K562 (cell line): Measurements from ENCODE around the gene COX10.
"Not testable (repeated sequence)": the region's sequence is repeated elsewhere in the genome, so short reads cannot be mapped to it uniquely, and the experiment has no call there.

Source experiments
- BHLHE40 ChIP-seq: IDR thresholded peaks from 2 replicates; pipeline ENCODE4 v1.6.1; 2011; ENCODE audit warnings: low read length, improper control_type of control experiment
- BRCA1 ChIP-seq, 2 experiments: fragments of 450-650 bp in 1 of 2; sonication (generic) in 1 of 2; formaldehyde crosslinking in 1 of 2; IDR thresholded peaks; 2 replicates each; pipeline versions ENCODE4 v1.5.0 to v1.6.1; 2017 to 2020; ENCODE audit warnings: mild to moderate bottlenecking in 1 of 2, missing genetic modification reagents in 1 of 2
- CBFA2T2 ChIP-seq: fragments of 450-650 bp; conservative IDR thresholded peaks from 2 replicates; pipeline ENCODE4 v1.6.1; 2017; ENCODE audit warnings: mild to moderate bottlenecking
- CEBPZ ChIP-seq: fragments of 150-350 bp; IDR thresholded peaks from 2 replicates; pipeline ENCODE4 v1.6.1; 2014; ENCODE audit warnings: low read depth, mild to moderate bottlenecking, low read length, borderline replicate concordance
- CTCF ChIP-seq, 3 experiments: IDR thresholded peaks in 2 of 3; conservative IDR thresholded peaks in 1 of 3; 2 replicates each; pipeline ENCODE4 v1.5.1; 2011 to 2012; ENCODE audit warnings: low read length in 3 of 3, mild to moderate bottlenecking in 3 of 3, control low read depth in 2 of 3, improper control_type of control experiment in 1 of 3, inconsistent platforms in 1 of 3, low read depth in 1 of 3, mixed read lengths in 1 of 3, moderate library complexity in 1 of 3; ENCODE audit not compliant: insufficient read depth in 2 of 3
- EP300 ChIP-seq: IDR thresholded peaks from 2 replicates; pipeline ENCODE4 v1.6.1; 2012; ENCODE audit warnings: low read length, improper control_type of control experiment
- ETS2 ChIP-seq: IDR thresholded peaks from 2 replicates; pipeline ENCODE4 v1.6.1; 2016; ENCODE audit warnings: borderline replicate concordance, missing genetic modification characterization, mild to moderate bottlenecking, moderate library complexity, missing compliant biosample characterization; ENCODE audit not compliant: poor library complexity, severe bottlenecking
- FOS ChIP-seq: IDR thresholded peaks from 3 replicates; pipeline ENCODE4 v1.6.1; 2011; ENCODE audit not compliant: insufficient read length; ENCODE audit errors: extremely low read depth
- MBD2 ChIP-seq: sonication (generic); IDR thresholded peaks from 2 replicates; pipeline ENCODE4 v1.6.1; 2016; ENCODE audit warnings: low read depth, borderline replicate concordance
- NFE2L1 ChIP-seq: fragments of 450-650 bp; IDR thresholded peaks from 2 replicates; pipeline ENCODE4 v1.6.1; 2016; ENCODE audit warnings: missing genetic modification characterization, low read depth, mild to moderate bottlenecking, missing compliant biosample characterization, moderate library complexity, borderline replicate concordance
- PCBP1 ChIP-seq: fragments of 200-400 bp; formaldehyde crosslinking; IDR thresholded peaks from 2 replicates; pipeline ENCODE4 v1.6.1; 2018; ENCODE audit warnings: mild to moderate bottlenecking, low read depth, low read length; ENCODE audit not compliant: poor library complexity, severe bottlenecking
- YY1 ChIP-seq, 3 experiments: IDR thresholded peaks; 2 replicates each; pipeline ENCODE4 v1.6.1; 2011; ENCODE audit warnings: low read length in 2 of 3, mild to moderate bottlenecking in 2 of 3, moderate library complexity in 2 of 3, borderline replicate concordance in 1 of 3, control low read depth in 1 of 3, low read depth in 1 of 3; ENCODE audit not compliant: insufficient read depth in 3 of 3, insufficient replicate concordance in 2 of 3, control insufficient read depth in 1 of 3, insufficient read length in 1 of 3; ENCODE audit errors: extremely low read depth in 1 of 3
- ZNF311 ChIP-seq: fragments of 250-450 bp; sonication (Bioruptor Pico); IDR thresholded peaks from 2 replicates; pipeline ENCODE4 v1.4.0; 2020; ENCODE audit warnings: mild to moderate bottlenecking, moderate library complexity
- ZNF507 ChIP-seq: conservative IDR thresholded peaks from 2 replicates; pipeline ENCODE4 v1.6.1; 2017; ENCODE audit warnings: missing genetic modification characterization, missing compliant biosample characterization

- TF ChIP-seq MBD2; BRCA1 (IDR thresholded peaks at IDR 0.05); BRCA1 (CRISPR knock-in tag; IDR thresholded peaks at IDR 0.05); ZNF311 (CRISPR knock-in tag); FOS; EP300; CBFA2T2; YY1 (IDR thresholded peaks at IDR 0.05; ENCODE audit: borderline replicate concordance in 1 of 3, control insufficient read depth in 1 of 3, extremely low read depth in 1 of 3, insufficient read depth in 3 of 3, insufficient read length in 1 of 3, insufficient replicate concordance in 2 of 3, low read depth in 1 of 3, low read length in 2 of 3); BHLHE40; CTCF (IDR thresholded peaks at IDR 0.05 in 2 of 3, conservative IDR thresholded peaks at IDR 0.05 in 1 of 3; ENCODE audit: insufficient read depth in 2 of 3, low read depth in 1 of 3, low read length in 3 of 3); ZNF507 (tag); CEBPZ; PCBP1; NFE2L1 (tag); ETS2 (tag): not testable (repeated sequence)
Observed at GRCh38 chr17:14177801-14178200, 108.5 kb downstream of the COX10 start.
